ENCODE measurements around the gene FOXP1. TPM values are rescaled to one million over a fixed set of nuclear protein-coding genes. Genes with fewer than 3 reads are reported as not detected.
A peak's percentile ranks its signal among the peaks of the same experiment; 100 is the strongest.

The FOXP1 gene
- total and polyA plus RNA-seq, 8 donors = 95.1 to 143 (median 123) TPM

GRCh38 chr3:71374582-71374981 is 208.9 kb downstream of the FOXP1 start:
- no peaks in the 10 kb centered on the region for H3K27me3 ChIP-seq
- no peaks in the 10 kb centered on the region for H3K36me3 ChIP-seq
- intact Hi-C loops (cut with DNase I) = no loop called here
- no peak for DNase-seq
- H3K4me3 ChIP-seq = no peak overlapping the region
- ATAC-seq = no peak
- TF ChIP-seq, protein P1, sequence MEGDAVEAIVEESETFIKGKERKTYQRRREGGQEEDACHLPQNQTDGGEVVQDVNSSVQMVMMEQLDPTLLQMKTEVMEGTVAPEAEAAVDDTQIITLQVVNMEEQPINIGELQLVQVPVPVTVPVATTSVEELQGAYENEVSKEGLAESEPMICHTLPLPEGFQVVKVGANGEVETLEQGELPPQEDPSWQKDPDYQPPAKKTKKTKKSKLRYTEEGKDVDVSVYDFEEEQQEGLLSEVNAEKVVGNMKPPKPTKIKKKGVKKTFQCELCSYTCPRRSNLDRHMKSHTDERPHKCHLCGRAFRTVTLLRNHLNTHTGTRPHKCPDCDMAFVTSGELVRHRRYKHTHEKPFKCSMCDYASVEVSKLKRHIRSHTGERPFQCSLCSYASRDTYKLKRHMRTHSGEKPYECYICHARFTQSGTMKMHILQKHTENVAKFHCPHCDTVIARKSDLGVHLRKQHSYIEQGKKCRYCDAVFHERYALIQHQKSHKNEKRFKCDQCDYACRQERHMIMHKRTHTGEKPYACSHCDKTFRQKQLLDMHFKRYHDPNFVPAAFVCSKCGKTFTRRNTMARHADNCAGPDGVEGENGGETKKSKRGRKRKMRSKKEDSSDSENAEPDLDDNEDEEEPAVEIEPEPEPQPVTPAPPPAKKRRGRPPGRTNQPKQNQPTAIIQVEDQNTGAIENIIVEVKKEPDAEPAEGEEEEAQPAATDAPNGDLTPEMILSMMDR (IDR thresholded peaks at IDR 0.05) = no peak
- no peak overlapping the region for H3K27ac ChIP-seq
- no peaks in the 10 kb centered on the region for H3K9me3 ChIP-seq
- H3K4me1 ChIP-seq = no peaks in the 10 kb centered on the region

- no peaks in the 10 kb centered on the region for H3K36me3 ChIP-seq
- DNase-seq (no peak), ATAC-seq (no peak)
- no peaks in the 10 kb centered on the region for H3K27me3 ChIP-seq
- H3K4me3 ChIP-seq = no peak overlapping the region
- TF ChIP-seq, protein P1 (IDR thresholded peaks at IDR 0.05) = no peak
- intact Hi-C loops (cut with DNase I) = no loop called here
- no peak overlapping the region for H3K27ac ChIP-seq
- no peaks in the 10 kb centered on the region for H3K9me3 ChIP-seq
- no peaks in the 10 kb centered on the region for H3K4me1 ChIP-seq
Observed at GRCh38 chr3:71372911-71373637, 210.5 kb downstream of the FOXP1 start.

- Histone ChIP-seq H3K4me3 (no peak overlapping the region), H3K27me3 (no peaks in the 10 kb centered on the region), H3K4me1 (no peaks in the 10 kb centered on the region), H3K9me3 (no peaks in the 10 kb centered on the region), H3K27ac (no peak overlapping the region), H3K36me3 (no peaks in the 10 kb centered on the region)
- ATAC-seq (no peak), DNase-seq (no peak)
- TF ChIP-seq, protein P1 (IDR thresholded peaks at IDR 0.05) = no peak
- intact Hi-C loops (cut with DNase I) = no loop called here
Observed at GRCh38 chr3:71372241-71372768, 211.2 kb downstream of the FOXP1 start.

GRCh38 chr3:71371282-71371681 is 212.2 kb downstream of the FOXP1 start:
- ATAC-seq = no peak
- TF ChIP-seq, protein P1 (IDR thresholded peaks at IDR 0.05) = no peak
- no peaks in the 10 kb centered on the region for H3K27me3 ChIP-seq
- H3K36me3 ChIP-seq = no peaks in the 10 kb centered on the region
- no peaks in the 10 kb centered on the region for H3K4me1 ChIP-seq
- DNase-seq = no peak
- H3K9me3 ChIP-seq = no peaks in the 10 kb centered on the region
- intact Hi-C loops (cut with DNase I) = no loop called here
- H3K27ac ChIP-seq = no peak overlapping the region
- H3K4me3 ChIP-seq = no peak overlapping the region

DNA sequence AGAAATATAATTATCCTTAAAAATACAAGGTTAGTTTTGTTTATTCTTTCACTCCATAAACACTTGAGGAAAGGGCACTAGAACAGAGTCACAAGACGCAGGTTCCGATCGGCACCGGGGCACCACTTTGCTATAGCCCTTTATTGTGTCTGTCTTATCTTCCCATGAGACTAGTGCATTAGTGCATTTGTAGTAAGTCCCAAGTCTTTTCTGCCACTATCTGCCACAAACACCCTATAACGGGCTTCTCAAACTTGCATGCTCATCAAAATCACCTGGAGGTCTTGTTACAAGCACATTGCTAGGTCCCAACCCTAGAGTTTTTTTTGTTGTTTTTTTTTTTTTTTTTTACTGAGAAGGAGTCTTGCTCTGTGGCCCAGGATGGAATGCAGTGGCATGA is 213.1 kb downstream of the FOXP1 start:
- H3K27me3 ChIP-seq = no peaks in the 10 kb centered on the region

More for the DNA sequence above, 213.1 kb downstream of the FOXP1 start:
- H3K27ac ChIP-seq = no peak overlapping the region
- H3K4me3 ChIP-seq = no peak overlapping the region
- H3K36me3 ChIP-seq = no peaks in the 10 kb centered on the region
- H3K9me3 ChIP-seq = no peaks in the 10 kb centered on the region
- ATAC-seq (peak; percentile 66), DNase-seq (no peak)
- intact Hi-C loops (cut with DNase I) = no loop called here
- TF ChIP-seq, protein P1 (IDR thresholded peaks at IDR 0.05) = no peak
- no peaks in the 10 kb centered on the region for H3K4me1 ChIP-seq
